GM18909 (cell line): Measurements from ENCODE around the gene SCO2.
A peak's percentile ranks its signal among the peaks of the same experiment; 100 is the strongest.
"Not testable (repeated sequence)": the region's sequence is repeated elsewhere in the genome, so short reads cannot be mapped to it uniquely, and the experiment has no call there.

Experiments used
- ATAC-seq: cut with Tn5 transposase; IDR thresholded peaks from one replicate; pipeline ENCODE4 v1.9.1; 2021; ENCODE audit warnings: mild to moderate bottlenecking; ENCODE audit not compliant: unreplicated experiment, poor library complexity

The SCO2 gene

DNA sequence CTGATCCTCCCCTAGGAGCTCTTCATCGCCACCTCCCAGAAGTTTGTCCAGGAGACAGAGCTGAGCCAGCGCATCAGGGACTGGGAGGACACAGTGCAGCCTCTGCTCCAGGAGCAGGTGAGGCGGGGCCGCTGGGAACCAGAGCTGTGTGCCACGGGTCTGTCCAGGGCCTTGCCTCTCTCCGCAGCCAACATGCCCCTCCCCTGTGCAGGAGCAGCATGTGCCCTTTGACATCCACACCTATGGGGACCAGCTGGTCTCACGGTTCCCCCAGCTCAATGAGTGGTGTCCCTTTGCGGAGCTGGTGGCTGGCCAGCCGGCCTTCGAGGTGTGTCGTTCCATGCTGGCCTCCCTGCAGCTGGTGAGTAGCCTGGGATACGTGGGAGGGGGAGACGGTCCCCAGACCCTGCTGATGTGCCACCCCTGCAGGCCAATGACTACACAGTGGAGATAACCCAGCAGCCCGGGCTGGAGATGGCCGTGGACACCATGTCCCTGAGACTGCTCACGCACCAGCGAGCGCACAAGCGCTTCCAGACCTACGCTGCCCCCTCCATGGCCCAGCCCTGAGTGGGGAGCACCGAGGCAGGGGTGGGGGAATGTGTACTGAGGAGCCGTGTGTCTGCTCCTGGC lies 2.5 kb downstream of the SCO2 start:
- ATAC-seq: no peak

DNA sequence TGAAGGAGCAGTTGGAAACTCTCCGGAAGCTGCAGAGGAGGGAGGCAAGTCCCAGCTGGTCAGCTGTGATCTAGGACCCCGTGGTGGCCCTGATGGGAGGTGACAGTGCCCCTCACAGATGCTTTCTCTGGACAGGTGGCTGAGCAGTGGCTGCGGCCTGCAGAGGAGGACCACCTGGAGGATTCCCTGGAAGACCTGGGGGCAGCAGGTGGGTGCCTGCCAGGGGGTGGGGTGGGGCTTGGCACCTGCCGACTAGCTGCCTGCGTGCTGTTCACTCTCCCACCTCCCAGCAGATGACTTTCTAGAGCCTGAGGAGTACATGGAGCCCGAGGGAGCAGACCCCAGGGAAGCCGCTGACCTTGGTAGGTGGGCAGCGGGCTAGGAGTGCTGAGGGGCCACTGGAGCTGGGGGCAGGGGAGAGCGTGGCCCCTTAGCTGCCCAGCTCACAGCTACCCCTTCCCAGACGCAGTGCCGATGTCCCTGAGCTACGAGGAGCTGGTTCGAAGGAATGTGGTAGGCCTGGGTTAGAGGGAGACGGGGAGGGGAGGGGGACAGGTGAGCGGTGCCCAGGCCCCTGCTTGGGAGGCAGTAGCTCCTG lies 3.1 kb downstream of the SCO2 start:
- ATAC-seq: no peak

- ATAC-seq: no peak
Measured at GRCh38 chr22:50521710-50522109, 3.7 kb downstream of the SCO2 start.

DNA sequence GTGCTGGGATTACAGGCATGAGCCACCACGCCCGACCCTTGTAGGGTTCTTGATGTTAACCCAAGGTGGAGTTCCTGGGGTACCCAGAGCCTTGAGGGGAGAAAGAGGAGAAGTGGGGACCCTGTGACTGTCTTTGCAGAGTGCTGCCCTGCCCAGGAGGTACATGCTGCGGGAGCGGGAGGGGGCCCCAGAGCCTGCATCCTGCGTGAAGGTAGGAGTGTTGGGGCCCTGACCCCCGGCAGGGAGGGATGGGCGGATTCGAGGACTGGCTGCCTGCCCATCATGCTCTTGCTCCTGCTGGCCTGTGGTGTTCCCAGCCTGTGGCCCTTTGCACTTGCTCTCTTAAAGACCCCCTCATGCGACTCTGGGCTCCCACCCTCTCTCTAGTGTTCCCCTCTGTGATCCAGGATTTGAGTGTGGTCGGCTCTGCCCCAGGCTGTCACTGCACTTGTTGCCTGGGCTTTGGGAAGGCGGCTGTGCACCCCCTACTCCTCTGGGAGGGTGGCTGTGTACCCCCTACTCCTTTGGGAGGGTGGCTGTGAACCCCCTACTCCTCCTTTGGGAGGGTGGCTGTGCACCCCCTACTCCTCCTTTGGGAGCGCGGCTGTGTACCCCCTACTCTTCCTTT lies 4.5 kb downstream of the SCO2 start:
- no peak for ATAC-seq

GRCh38 chr22:50520184-50520583 lies 5.2 kb downstream of the SCO2 start:
- ATAC-seq: not testable (repeated sequence)

- ATAC-seq: no peak
Measured at GRCh38 chr22:50519151-50519550, 6.2 kb downstream of the SCO2 start.

DNA sequence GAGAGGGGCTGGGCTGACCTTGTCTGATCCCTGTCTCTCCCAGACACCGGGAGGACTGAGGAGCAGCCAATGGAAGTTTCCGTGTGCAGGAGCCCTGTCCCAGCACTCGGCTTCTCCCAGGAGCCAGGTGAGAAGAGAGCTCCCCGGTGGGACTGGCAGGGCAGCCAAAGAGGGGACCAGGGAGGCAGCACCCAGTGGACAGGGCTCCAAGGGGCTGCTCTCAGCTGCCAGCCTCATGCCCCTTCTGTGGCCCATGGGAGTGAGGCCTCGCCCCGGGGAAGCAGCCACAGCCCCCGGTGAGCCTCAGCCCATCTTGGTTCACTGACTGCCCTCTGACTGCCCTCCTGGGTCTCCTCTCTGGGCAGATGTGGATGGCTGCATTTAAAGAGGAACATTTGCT lies 6.8 kb downstream of the SCO2 start:
- no peak for ATAC-seq

- ATAC-seq: no peak
Measured at GRCh38 chr22:50517495-50518260, 7.7 kb downstream of the SCO2 start.

- no peak for ATAC-seq
Measured at GRCh38 chr22:50516891-50517290, 8.5 kb downstream of the SCO2 start.

- ATAC-seq: no peak
Measured at GRCh38 chr22:50516068-50516467, 9.3 kb downstream of the SCO2 start.

GRCh38 chr22:50513175-50513574 lies 12.2 kb downstream of the SCO2 start:
- no peak for ATAC-seq

GRCh38 chr22:50508897-50509296 lies 16.5 kb downstream of the SCO2 start:
- ATAC-seq: no peak

DNA sequence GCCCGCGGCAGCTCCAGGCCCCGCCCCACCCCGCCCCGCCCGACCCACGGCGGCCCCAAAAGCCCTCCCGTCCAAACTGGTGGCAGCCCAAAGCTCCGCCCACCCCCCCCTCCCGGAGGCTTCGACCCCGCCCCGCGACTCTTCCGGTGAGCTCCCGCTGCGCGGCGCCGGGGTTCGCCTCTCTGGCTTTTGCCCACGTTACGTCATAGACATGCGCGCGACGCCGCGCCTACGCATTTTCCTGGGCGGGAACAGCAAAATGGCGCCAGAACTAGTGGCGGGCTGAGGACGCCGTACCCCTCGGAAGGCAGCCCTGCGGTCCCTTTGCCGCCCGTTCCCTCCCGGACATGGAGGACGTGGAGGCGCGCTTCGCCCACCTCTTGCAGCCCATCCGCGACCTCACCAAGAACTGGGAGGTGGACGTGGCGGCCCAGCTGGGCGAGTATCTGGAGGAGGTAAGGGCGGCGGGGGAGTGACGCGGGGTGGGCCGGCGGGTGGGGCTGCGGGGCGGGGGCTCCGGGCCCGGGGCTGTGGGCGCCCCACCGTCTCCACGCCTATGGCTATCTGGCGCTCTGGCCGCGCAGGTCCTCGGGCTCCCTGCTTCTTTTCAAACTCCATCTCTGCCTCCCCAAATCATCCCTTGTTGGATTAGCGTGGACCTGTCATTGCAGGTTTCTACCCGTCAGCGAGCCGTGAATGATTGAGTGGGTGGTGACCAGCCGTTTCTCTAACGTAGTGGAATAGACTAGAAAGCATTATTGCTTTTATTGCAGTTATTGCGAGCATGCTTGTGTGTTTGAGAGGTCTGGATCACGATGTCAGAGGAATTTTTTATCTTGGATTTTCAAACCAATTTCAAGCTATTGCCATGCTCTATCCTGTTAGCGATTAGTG lies 17.2 kb downstream of the SCO2 start, which contains the start of gene NCAPH2:
TSS of gene NCAPH2 (plus strand) at position 234 of the 894 bp plus-strand sequence. CDS start at position 348, 114 bp downstream.
- peak; percentile 76 for ATAC-seq

- ATAC-seq: peak; percentile 57
Measured at GRCh38 chr22:50507421-50507990, 17.9 kb downstream of the SCO2 start, which contains the start of gene LMF2. TSS of gene LMF2 (minus strand) at chr22:50507702. CDS start at chr22:50507675, 27 bp downstream.

- no peak for ATAC-seq
Measured at GRCh38 chr22:50506611-50507420, 18.6 kb downstream of the SCO2 start.

GRCh38 chr22:50505776-50506610 lies 19.4 kb downstream of the SCO2 start:
- ATAC-seq: no peak

DNA sequence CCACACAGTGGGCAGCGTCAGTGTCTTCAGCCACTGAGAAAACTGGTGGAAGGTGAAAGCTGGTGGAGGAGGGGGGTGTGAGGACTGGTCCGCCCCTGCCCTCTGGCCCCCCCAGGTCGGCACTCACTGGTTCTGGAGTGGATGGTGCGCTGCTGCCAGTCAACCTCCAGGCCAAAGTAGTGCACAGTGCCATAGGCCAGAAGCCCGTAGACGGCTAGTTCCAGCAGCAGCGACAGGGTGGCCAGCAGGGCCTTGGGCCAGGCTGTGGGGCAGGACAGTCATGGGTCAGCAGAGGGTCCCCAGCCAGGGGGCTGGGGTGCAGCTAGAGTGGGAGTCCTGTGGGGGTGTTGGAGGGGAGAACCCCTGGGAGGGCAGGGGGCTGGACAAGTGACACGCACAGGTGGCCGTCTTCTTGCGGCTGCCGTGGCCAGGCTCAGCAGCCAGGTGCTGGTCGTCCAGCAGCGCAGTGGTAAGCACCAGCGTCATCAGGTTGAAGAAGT lies 20.1 kb downstream of the SCO2 start:
- ATAC-seq: no peak
